PC-9 (cell line): Measurements from ENCODE around the gene PPARA. TPM values are rescaled to one million over a fixed set of nuclear protein-coding genes. Genes with fewer than 3 reads are reported as not detected.

Experiments used
- BruUV-seq: library from RNA; stranded (reverse); fragments of 400-500 nt; replicated peaks from 2 replicates; lab custom pipeline; 2021; lab: Mats Ljungman, UMichigan
- CTCF ChIA-PET: fragments of 300-600 bp; sonication (Branson Sonifier 250); formaldehyde crosslinking; loops from one replicate; lab custom pipeline; 2022; ENCODE audit warnings: antibody characterized with exemption; lab: Charles Lee
- POLR2A ChIA-PET: fragments of 300-600 bp; sonication (Branson Sonifier 250); formaldehyde crosslinking; loops from one replicate; lab custom pipeline; 2022; ENCODE audit warnings: antibody characterized with exemption; ENCODE audit not compliant: unreplicated experiment; lab: Charles Lee
- DNase-seq, 2 experiments: peaks; one replicate each; pipeline versions ENCODE4 v3.0.0 to v3.0.0-alpha.2; 2015 to 2022; ENCODE audit warnings: mixed read lengths in 1 of 2
- H2AFZ ChIP-seq: fragments of 200-600 bp; sonication (generic); 2 replicates; pipeline ENCODE4 v1.8.1; 2017; ENCODE audit warnings: antibody characterized with exemption
- H3F3A ChIP-seq: fragments of 200-600 bp; sonication (generic); 2 replicates; pipeline ENCODE4 v1.8.1; 2017; ENCODE audit warnings: antibody characterized with exemption, mild to moderate bottlenecking, low read depth; ENCODE audit not compliant: insufficient read depth
- H3K27ac ChIP-seq: fragments of 200-600 bp; sonication (generic); 2 replicates; pipeline ENCODE4 v1.6.1; 2016; ENCODE audit warnings: mixed run types
- H3K27me3 ChIP-seq: fragments of 200-600 bp; sonication (generic); 2 replicates; pipeline ENCODE4 v1.6.1; 2016; ENCODE audit warnings: low read depth, mixed run types; ENCODE audit not compliant: insufficient read depth
- H3K36me3 ChIP-seq: fragments of 200-600 bp; sonication (generic); 2 replicates; pipeline ENCODE4 v1.6.1; 2016; ENCODE audit warnings: low read depth, mixed run types
- H3K4me1 ChIP-seq: fragments of 200-600 bp; sonication (generic); replicated peaks from 2 replicates; pipeline ENCODE4 v1.6.1; 2016; ENCODE audit warnings: mixed run types; ENCODE audit not compliant: insufficient read depth
- H3K4me2 ChIP-seq: fragments of 200-600 bp; sonication (generic); 2 replicates; pipeline ENCODE4 v1.6.1; 2017; ENCODE audit warnings: mixed run types
- H3K4me3 ChIP-seq: fragments of 200-600 bp; sonication (generic); 2 replicates; pipeline ENCODE4 v1.6.1; 2016; ENCODE audit warnings: mixed run types
- H3K79me2 ChIP-seq: fragments of 200-600 bp; sonication (generic); 2 replicates; pipeline ENCODE4 v1.6.1; 2017; ENCODE audit warnings: low read depth, mixed run types
- H3K9me2 ChIP-seq: fragments of 200-600 bp; sonication (generic); 2 replicates; pipeline ENCODE4 v1.8.1; 2017; ENCODE audit warnings: mild to moderate bottlenecking; ENCODE audit not compliant: insufficient read depth
- H3K9me3 ChIP-seq: fragments of 200-600 bp; sonication (generic); 2 replicates; pipeline ENCODE4 v1.8.1; 2016; ENCODE audit warnings: low read depth; ENCODE audit not compliant: insufficient read depth
- H4K20me1 ChIP-seq: fragments of 200-600 bp; sonication (generic); 2 replicates; pipeline ENCODE4 v1.8.1; 2017; ENCODE audit not compliant: insufficient read depth
- EZH2 ChIP-seq: fragments of 200-600 bp; sonication (generic); IDR thresholded peaks from 2 replicates; pipeline ENCODE4 v1.8.0; 2017; ENCODE audit warnings: antibody characterized with exemption, low read depth
- intact Hi-C: fragments of 100-400 bp; cut with micrococcal nuclease; formaldehyde crosslinking; loops from one replicate; pipeline ENCODE4 v1.10.0; 2022; ENCODE audit not compliant: unreplicated experiment
- total RNA-seq: library from RNA; stranded (reverse); gene quantifications from 2 replicates; pipeline ENCODE4 v1.2.3, GENCODE V29; 2021
- TF ChIP-seq, protein P1 (sequence below): fragments of 200-600 bp; sonication (generic); conservative IDR thresholded peaks from 2 replicates; pipeline ENCODE4 v1.6.1; 2017; ENCODE audit warnings: mixed run types, antibody characterized with exemption, mild to moderate bottlenecking, moderate library complexity

The PPARA gene
- total RNA-seq, 1 experiment from 2014 or later: 43.9 TPM

DNA sequence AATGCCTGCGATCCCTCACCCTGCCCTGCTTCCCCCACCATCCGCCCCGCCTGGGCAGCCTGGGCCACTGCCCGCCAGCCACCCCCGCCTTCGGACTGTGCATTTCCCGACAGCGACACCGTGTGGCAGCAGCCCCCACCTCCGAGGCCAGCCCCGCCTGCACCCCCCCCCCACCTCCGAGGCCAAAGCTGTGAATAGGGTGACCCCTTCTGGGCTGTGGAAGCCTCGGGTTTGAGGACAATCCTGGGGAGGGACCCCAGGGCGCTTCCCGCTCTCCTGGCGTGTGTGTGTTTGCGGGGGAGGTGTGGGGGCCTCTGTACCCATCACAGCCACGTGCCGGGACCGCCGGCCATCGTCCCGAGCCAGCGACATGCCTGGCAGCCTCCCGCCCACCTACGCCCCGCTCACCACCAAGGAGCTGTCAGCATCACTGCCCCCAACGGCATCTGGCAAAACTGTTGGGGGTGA, 33.8 kb upstream of the PPARA start:
- peak; percentile 72 to 91 for DNase-seq
- no peak overlapping the region for H2AFZ ChIP-seq

DNA sequence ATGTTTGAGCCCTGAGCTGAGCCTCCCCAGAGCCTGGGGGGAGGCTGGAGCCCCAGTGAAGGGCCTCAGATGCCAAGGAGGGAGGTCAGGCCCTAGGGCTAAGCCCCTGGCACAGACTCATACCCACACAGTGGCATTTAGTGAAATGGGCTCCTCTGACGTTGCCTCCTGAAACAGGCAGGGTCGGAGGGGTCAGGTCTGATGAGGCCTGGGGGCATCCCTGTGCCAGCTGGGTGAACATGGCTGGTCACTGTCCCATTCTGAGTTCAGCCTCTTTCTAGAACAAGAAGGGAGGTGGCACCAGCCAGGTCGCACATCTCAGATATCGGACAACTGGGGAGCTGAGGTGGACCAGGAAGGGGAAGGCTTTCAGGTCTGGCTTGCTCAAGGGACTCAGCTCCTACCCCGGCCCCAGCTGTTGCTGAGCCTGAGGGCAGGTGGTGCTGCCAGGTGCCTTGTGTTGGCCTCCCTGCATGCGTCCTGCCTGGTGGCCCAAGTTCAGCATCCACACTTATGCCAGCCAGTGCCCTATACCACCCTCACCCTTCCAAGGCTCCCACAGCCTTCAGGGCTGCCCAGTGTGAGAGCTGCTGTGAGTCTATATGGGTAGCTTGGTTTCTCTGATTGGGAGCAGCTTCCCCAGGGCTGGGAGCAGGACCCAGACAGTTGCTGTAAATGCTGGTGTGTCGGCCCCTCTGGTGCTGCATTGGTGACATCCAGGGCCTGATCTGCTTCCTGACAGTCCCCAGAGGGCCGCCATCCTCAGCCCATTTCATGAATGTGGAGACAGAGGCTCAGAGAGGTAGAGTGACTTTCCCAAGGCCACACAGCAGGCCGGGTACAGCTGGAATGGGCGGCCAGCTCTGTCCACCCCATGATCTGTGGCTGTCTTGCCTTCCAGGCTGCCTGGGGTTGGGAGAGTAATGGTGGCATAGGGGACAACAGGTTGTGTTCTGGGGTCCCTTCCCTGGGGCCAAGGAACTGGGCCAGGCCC, 32.8 kb upstream of the PPARA start:
- Histone ChIP-seq H3K79me2 (no peaks in the 10 kb centered on the region), H3K9me3 (no peaks in the 10 kb centered on the region), H3K4me1 (no peaks in the 10 kb centered on the region), H3K36me3 (no peaks in the 10 kb centered on the region), H3K4me2 (no peak overlapping the region), H3K27ac (no peak overlapping the region), H4K20me1 (no peaks in the 10 kb centered on the region), H3K27me3 (no peaks in the 10 kb centered on the region), H3F3A (peaks cover 30% of the 10 kb centered on the region), H3K9me2 (no peaks in the 10 kb centered on the region), H2AFZ (no peak overlapping the region), H3K4me3 (no peak overlapping the region)
- BruUV-seq: no TSS peak
- intact Hi-C loops: loop anchor here (2.0 to 10.0 kb wide), 3 partner anchors 41 to 543 kb away; no protein-coding TSS in a partner anchor
- no peak for DNase-seq
- ChIA-PET CTCF (interaction anchor here (0.7 to 3.2 kb wide), 4 partner anchors 100 to 540 kb away, joined by 3 to 10 read pairs (median 5); no protein-coding TSS in a partner anchor), POLR2A (interaction anchor here (0.7 kb wide), 1 partner anchor 198 kb away, joined by 5 read pairs; no protein-coding TSS in a partner anchor)
- TF ChIP-seq, protein P1, sequence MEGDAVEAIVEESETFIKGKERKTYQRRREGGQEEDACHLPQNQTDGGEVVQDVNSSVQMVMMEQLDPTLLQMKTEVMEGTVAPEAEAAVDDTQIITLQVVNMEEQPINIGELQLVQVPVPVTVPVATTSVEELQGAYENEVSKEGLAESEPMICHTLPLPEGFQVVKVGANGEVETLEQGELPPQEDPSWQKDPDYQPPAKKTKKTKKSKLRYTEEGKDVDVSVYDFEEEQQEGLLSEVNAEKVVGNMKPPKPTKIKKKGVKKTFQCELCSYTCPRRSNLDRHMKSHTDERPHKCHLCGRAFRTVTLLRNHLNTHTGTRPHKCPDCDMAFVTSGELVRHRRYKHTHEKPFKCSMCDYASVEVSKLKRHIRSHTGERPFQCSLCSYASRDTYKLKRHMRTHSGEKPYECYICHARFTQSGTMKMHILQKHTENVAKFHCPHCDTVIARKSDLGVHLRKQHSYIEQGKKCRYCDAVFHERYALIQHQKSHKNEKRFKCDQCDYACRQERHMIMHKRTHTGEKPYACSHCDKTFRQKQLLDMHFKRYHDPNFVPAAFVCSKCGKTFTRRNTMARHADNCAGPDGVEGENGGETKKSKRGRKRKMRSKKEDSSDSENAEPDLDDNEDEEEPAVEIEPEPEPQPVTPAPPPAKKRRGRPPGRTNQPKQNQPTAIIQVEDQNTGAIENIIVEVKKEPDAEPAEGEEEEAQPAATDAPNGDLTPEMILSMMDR: no peak
- no peak for TF ChIP-seq EZH2

More for the DNA sequence above, 33.8 kb upstream of the PPARA start:
- no peak overlapping the region for H3K4me2 ChIP-seq
- H3K79me2 ChIP-seq: no peaks in the 10 kb centered on the region
- no peaks in the 10 kb centered on the region for H3K36me3 ChIP-seq
- H3K9me2 ChIP-seq: no peaks in the 10 kb centered on the region
- intact Hi-C loops: loop anchor here (1.0 to 10.0 kb wide), 5 partner anchors 40 to 542 kb away; no protein-coding TSS in a partner anchor
- BruUV-seq: no TSS peak
- H3K27me3 ChIP-seq: no peaks in the 10 kb centered on the region
- no peaks in the 10 kb centered on the region for H3K4me1 ChIP-seq
- CTCF ChIA-PET: interaction anchor here (0.6 to 3.2 kb wide), 7 partner anchors 16 to 122 kb away, joined by 3 to 25 read pairs (median 7); no protein-coding TSS in a partner anchor
- H3F3A ChIP-seq: peaks cover 30% of the 10 kb centered on the region
- TF ChIP-seq, protein P1: peak; percentile 96
- no peak for TF ChIP-seq EZH2
- no peaks in the 10 kb centered on the region for H3K9me3 ChIP-seq
- no peak overlapping the region for H3K4me3 ChIP-seq
- no peak overlapping the region for H3K27ac ChIP-seq
- POLR2A ChIA-PET: no interaction called here
- H4K20me1 ChIP-seq: no peaks in the 10 kb centered on the region; the same call in 1 of the 2 replicates

DNA sequence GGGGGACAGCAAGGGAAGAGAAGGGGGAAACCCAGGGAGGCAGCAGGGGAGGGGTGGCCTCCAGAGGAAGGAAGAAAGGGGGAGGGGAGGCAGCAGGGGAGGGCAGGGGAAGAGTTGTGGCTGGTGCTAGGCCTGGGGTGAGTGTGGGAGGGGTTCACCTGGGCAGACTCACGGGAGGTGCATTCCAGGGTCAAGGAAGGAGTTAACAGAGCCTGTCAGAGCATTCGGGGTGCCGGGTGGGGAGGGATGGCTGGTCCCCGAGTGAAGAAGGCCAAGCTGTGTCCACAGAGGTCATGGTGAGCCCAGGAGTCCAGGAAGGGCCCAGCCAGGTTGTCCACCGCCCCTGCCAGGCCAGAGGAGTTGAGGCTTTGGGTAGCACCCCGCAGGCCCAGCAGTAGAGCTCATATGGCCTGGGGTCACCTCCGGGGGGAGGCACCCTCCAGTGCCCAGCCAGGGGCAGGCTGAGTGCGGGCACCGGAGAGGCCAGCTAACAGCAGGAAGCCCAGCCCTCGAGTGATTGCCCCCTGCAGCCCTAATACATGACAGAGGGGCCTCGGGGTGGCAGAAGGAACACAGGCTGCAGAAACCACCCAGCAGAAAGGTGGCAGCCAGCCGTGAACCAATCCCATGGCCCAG, 31.1 kb upstream of the PPARA start:
- Histone ChIP-seq H3K9me2 (no peaks in the 10 kb centered on the region), H2AFZ (no peak overlapping the region), H3K4me2 (no peak overlapping the region), H3K36me3 (no peaks in the 10 kb centered on the region), H3K27me3 (no peaks in the 10 kb centered on the region), H3K4me1 (no peaks in the 10 kb centered on the region), H3K4me3 (no peak overlapping the region), H3K9me3 (no peaks in the 10 kb centered on the region), H3K79me2 (no peaks in the 10 kb centered on the region), H4K20me1 (no peaks in the 10 kb centered on the region), H3K27ac (no peak overlapping the region), H3F3A (peaks cover 20% of the 10 kb centered on the region)
- intact Hi-C loops: loop anchor here (10.0 kb wide), 2 partner anchors 474 to 544 kb away; no protein-coding TSS in a partner anchor
- DNase-seq: no peak
- CTCF ChIA-PET: interaction anchor here (0.7 kb wide), 1 partner anchor 806 kb away, joined by 4 read pairs; no protein-coding TSS in a partner anchor
- POLR2A ChIA-PET: no interaction called here
- no peak for TF ChIP-seq EZH2
- TF ChIP-seq, protein P1: no peak
- BruUV-seq: no TSS peak
